ENCODE results near the gene CLEC16A.
"Not testable (repeated sequence)": the region's sequence is repeated elsewhere in the genome, so short reads cannot be mapped to it uniquely, and the experiment has no call there.

Gene CLEC16A

GRCh38 chr16:10939649-10940234 lies 4.6 kb upstream of the CLEC16A start:
- DNase-seq (ENCODE audit: low spot score) = no peak
- no peak for FAIRE-seq

DNA sequence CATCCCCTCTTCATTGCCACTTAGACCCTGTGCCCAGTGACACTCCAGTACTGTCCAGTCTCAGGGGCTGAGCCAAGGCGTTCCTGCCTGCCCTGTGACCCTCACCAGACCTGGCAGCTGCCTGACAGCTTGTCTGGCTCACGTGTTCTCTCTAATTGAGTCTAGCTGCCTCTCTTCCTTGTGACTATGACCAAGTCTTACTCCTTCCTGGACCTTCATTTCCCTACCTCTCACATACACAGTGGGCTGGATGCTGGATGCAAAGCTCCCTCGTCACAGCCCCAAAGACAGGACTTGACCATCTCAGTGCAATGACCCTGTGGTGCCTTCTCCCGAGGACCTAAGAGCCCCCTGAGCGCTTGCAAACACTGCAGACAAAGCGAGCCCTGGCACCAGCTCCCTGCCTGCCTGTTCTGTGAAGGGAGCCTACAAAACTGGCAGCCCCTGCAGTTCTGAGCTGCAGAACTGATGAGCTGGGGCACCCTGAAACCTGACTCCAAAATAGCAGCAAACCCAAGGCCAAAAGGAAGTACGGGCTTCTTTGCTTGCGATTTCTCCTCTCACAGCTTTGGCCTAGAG lies 3.8 kb upstream of the CLEC16A start:
- DNase-seq (ENCODE audit: low spot score) (no peak), FAIRE-seq (no peak)

DNA sequence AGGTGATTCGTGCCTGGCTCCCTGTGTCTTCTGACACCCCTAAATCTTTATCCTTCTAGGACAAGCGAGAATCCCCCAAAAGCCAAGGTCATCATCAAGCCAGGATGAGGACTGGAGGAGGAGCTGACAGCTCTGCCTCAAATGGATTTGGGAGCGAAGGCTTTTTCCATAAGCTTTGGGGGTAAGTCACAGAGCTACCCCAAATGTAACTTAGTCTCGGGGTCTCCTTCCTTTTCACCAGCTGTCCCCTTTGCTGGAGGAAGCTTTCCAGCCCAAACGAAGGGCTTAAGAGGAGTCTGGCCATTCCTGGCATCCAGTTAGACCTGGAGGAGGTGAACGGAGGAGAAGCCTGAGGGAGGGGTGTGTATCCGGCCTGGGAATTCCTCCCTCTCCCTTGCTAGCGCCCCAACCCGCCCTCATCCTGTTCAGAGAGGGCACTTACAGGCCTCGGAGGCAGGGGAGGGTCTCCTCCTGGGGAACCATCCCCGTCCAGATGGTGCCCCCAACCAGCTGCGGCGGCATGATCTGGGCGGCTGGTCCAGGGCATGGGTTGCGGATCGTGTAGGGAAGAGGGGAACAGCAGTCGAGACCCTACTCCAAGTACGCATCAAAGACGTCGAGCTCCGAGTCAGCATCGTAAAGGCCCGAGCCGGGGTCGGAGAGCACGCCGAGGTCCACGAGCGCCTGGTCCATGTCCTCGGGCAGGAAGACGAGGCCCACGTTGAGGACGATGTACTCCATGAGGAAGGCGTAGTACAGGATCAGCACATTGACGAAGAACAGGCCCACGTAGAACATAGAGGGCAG lies 3.0 kb upstream of the CLEC16A start:
- peak; percentile 39 for DNase-seq (ENCODE audit: low spot score)
- FAIRE-seq = no peak

- DNase-seq (ENCODE audit: low spot score); FAIRE-seq: not testable (repeated sequence)
These were observed 2.4 kb upstream of the CLEC16A start for GRCh38 chr16:10941935-10942351.

GRCh38 chr16:10942352-10943063 lies 1.9 kb upstream of the CLEC16A start, which contains the start of gene DEXI:
Gene DEXI, minus strand, starts transcription at chr16:10942468. Its CDS starts 463 bp downstream, at chr16:10942005.
- DNase-seq (ENCODE audit: low spot score) (peak; percentile 99), FAIRE-seq (no peak)

DNA sequence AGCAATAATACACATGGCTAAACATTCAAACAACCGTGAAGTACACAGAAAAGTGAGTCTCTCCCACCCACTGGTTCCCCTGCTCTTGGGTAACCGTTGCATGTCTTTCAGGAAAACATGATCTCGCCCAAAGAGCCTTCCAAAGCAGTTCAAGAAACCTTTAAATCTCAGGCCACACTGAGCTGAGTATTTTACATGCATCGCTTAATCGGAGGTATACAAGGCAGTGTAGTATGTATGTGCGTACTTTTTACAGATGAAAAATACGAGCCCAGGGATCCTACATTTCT lies 1.4 kb upstream of the CLEC16A start:
- no peak for DNase-seq (ENCODE audit: low spot score)
- no peak for FAIRE-seq

GRCh38 chr16:10945065-10945787 lies 862 bp downstream of the CLEC16A start:
- DNase-seq (ENCODE audit: low spot score) = no peak
- no peak for FAIRE-seq

DNA sequence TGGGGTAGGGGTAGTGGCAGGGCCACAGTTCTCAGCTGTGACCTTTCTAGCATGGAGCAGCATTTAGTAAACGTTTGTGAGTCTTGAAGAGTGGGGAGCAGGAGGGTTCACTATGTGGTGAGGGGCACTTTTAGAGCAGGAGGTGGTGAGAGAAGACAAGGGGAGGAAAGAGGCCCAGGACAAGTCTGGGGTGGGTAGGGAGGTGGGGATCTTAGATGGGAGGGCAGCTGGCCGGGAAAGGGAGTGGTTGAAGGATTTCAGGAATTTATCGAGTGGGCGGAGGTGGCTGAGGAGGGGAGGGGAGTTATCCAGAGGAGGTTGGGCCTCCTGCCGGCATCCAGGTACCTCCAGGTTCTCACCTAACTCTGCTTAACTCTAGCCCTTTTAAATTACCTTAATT lies 1.9 kb downstream of the CLEC16A start:
- no peak for FAIRE-seq
- peak; percentile 72 for DNase-seq (ENCODE audit: low spot score)

DNA sequence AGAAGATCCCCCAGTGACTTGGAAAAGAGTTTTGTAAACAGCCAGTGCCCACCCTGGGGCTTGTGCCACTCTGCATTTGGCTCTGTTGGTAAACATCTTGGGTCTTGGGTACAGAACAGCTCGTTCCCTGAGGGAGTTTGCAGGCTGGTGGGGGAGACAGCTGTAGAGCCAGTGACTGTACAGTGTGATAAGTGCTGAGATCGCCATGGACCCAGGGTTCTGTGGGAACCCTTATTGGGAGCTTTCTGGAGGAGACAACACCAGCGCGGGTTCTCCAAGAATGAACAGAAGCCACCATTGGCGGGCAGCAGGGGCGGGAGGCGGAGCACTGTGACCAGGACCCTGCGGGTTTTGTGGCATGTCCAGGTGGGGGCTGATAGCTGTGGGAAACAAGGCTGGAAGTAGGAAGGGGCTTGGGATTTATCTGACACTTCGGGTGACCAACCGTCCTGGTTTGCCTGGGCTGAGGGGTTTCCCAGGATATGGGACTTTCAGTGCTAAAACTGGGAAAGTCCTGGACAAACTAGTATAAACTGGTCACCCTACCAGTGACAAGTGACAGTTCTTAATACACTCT lies 2.9 kb downstream of the CLEC16A start:
- FAIRE-seq = no peak
- no peak for DNase-seq (ENCODE audit: low spot score)

DNA sequence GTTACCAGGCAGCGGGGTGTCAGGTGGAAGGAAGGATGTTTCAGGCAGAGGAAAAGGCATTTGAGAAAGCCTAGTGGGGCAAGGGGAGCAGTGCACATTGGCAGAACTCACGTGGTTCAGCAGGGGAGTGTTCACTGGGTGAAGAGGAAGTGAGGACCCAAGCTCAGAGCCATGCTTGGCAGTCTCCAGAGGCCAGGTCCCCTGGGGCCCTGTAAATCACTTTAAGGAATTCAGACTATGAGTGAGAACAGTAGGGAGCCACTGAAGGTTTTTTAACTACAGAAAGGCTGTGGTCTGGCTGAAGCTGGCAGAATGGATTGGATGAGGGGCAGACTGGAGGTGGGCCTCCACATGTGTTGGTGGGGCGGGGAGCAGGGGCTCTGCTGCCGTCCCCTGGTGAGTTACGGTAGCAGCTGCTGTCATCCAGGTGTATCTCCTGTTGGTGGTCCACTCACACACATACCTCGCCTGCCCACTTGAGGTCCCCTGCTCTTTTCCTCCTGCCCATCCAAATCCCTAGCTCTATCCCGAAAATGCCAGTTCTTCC lies 5.1 kb downstream of the CLEC16A start:
- DNase-seq (ENCODE audit: low spot score) = peak; percentile 36
- no peak for FAIRE-seq

GRCh38 chr16:10950393-10950792 lies 6.0 kb downstream of the CLEC16A start:
- no peak for DNase-seq (ENCODE audit: low spot score)
- FAIRE-seq = no peak

GRCh38 chr16:10951026-10951425 lies 6.7 kb downstream of the CLEC16A start:
- no peak for DNase-seq (ENCODE audit: low spot score)
- no peak for FAIRE-seq

DNA sequence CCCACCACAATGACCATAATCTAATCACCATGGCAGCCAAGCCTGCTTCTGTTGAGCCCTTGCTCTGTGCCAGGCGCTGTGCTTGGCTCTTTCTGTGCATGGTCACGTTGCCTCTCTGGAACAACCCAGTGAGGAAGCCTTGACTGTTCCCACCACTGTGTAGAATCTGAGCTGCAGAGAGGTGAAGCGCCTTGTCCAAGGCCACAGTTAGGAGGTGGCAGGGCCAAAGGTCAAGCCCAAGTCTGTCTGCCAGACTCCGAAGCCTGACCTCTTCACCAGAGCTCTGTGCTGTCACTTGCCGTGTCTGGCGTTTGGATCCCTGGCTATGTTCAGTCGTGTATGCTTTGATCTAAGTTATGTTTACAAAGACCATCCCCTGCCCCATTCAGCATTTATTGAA lies 10.5 kb downstream of the CLEC16A start:
- FAIRE-seq = no peak
- no peak for DNase-seq (ENCODE audit: low spot score)

DNA sequence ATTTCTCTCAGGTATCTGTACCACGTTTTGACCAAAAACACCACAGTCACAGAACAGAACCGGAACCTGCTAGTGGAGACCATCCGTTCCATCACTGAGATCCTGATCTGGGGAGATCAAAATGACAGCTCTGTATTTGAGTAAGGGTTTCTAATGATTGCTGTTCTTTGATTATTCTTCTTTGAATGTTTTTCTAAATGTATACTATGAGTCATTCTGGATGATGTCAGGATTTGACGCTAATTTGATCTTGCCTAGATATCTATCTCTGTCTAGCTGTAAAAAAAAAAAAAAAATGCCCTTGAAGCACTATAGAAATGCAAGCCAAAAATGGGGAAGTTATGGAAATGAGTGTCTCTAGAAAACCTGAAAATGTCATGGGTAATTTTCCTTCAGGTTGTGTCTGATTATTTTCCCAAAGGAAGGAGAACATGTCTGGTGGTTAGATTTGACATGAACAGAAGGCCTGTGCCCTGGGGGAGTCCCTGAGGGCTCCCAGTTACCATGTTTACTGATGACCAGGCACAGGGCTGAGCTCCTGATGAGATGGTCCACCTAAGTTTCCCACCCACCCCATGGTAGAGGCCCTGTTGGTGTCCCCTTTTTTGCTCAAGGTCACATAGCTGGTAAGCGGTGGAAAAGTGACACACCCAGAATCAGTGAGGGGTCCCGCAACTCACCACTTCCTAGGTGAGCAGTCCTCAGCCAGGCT lies 13.6 kb downstream of the CLEC16A start:
- FAIRE-seq (no peak), DNase-seq (ENCODE audit: low spot score) (no peak)

- no peak for FAIRE-seq
- no peak for DNase-seq (ENCODE audit: low spot score)
These were observed 14.8 kb downstream of the CLEC16A start for GRCh38 chr16:10959161-10959560.

DNA sequence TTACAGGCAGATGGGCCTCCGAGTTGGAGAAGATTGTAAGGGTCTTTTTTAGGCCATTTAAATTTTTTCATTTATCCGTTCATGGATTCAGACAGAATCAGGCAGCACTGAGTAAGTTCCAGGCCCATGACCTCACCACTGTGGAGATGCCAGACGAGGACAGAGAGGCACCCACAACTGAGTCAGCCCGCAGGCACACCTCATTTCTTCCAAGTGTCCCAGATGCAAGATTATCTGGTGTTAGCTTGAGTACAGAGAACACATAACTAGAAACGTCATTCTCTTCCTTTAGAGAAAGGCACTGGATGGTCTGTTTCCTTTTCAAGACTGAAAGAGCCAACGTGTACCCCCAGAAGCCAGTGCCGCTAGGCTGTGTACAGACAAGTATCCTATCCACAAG lies 16.9 kb downstream of the CLEC16A start:
- DNase-seq (ENCODE audit: low spot score) (peak; percentile 73), FAIRE-seq (no peak)

DNA sequence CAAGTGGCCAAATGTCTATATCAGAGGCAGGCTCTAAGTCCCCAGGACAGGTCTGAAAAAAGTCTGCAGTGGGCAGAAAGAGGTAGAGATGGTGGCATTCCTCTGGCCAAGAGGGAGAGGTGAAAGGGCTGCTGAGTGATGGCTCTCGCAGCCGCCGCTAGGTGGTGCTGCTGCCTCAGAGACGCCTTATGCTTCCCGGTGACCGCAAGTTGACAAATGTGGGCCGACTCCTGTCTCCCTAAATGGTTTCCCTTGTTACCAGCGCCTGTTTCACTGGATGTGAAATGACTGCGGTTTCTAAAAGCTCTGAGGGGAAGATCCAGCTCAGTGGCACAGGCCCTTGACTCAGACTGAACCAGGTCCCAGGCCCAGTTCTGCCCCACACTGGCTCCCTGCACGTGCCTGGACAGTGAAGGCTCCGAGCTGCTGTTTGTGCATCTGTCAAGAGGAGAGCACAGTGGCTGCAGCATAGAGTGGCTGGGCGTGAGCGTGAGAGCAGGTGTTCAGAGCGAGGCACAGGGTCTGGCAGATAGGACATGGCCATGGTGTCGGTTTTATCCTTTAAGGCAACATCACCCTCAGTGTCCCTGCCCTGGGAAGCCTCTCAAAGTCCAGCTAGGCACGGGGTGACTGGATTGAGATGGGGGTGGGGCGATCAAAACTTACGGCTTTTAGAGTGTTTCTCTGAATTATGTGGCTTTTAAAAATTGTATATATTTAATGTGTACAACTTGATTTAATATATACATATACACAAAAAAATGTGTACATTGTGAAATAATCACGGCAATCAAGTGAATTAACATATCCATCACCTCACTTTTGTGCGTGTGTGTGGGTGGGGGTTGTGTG lies 19.9 kb downstream of the CLEC16A start:
- DNase-seq (ENCODE audit: low spot score) (peak; percentile 87), FAIRE-seq (no peak)

GRCh38 chr16:10964891-10965326 lies 20.5 kb downstream of the CLEC16A start:
- DNase-seq (ENCODE audit: low spot score) = no peak
- FAIRE-seq = no peak

GRCh38 chr16:10965440-10966061 lies 21.2 kb downstream of the CLEC16A start:
- DNase-seq (ENCODE audit: low spot score) = no peak
- no peak for FAIRE-seq
